ENCODE measurements around the gene CNKSR2.

Gene CNKSR2

DNA sequence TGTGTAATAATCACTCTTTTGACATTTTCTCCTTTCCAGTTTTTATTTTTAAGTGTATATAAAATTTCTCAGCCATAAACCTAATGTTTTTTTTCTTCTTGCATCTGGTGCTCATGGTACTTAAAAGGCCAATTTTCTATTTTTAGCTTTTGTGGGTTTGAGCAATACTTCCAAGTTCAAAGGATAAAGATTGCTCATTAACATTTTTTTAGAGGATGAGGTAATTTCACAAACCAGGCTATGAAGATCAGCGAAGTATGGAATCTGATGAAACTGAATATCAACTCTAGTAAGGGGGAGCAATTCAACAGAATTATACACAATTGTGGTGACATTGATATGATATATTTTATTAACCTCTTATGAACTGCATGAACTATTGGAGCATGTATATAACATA lies 309.7 kb downstream of the CNKSR2 start:
- DNase-seq = no peak

DNA sequence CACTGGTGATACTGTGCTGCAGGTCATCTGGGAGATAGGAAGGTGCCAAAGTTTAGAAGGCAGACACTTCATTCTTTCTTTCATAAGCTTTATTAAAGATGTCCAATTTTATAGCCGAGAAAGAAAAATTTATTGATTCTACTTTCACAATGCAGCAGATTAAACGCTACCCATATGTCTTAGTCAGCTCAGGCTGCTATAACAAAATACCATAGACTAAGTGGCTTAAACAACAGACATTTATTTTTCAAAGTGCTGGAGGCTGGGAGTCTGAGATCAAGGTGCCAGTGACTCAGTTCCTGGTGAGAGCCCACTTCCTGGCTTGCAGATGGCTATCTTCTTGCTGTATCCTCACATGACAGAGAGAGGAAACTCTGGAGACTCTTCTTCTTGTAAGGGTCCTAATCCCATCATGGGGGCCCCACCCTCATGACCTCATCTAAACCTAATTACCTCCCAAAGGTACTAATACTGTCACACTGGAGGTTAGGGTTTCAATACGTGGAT lies 317.3 kb downstream of the CNKSR2 start:
- no peak for DNase-seq

DNA sequence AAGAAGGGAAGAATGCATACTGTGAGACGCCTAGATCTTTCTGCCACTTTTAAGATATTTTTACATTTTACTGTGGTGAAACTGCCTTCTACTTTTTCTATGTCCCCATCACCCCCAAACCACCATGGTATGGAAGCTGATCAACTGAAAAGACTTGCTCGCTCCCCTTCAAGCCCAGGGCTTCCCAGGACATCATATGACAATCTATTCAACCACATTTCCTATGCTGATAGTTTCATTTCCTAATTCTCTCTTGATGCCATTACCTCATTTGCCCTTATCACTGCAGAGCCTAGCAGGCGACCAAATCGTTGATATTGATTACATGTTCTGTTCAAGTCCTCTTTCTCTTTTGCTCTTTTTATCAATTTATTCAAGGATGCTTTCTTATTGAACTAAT lies 324.1 kb downstream of the CNKSR2 start:
- DNase-seq = no peak

DNA sequence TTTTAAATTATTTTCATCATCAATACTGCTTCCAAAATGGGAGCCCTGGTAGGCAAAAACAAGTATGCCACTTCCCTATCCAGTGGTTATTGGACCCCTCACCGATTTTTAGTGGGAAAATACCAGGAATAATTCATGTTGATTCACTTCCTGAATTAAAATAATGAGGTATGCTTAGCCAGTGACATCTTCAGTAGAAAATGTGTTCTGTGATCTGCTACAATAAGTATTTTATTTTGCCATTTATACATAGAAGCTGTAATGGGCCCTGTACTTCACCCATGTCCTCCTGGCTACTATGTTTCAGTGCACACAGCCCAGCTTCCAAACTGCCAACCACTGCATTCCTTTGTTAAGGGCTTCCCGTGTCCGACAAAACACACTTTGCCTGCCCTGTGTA lies 324.9 kb downstream of the CNKSR2 start:
- no peak for DNase-seq

DNA sequence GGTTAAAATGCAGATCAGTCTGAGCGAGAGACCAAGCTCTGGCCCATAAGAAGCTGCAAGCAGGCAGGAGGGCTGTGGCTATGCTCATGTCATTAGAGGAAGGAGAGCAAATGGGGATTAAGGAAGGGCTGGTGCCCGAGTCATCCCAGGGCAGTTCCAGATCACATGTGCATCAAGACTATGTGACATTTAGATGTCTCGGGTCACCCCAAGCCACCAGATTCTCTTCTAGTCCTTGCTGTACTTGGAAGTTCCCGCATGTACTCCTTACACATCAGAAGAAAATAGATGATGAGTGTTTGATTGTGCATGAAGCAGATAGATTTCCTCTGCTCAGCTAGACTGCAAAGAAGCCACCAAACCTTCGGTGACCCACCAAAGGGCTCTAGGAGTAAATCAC lies 326.1 kb downstream of the CNKSR2 start:
- no peak for DNase-seq

DNA sequence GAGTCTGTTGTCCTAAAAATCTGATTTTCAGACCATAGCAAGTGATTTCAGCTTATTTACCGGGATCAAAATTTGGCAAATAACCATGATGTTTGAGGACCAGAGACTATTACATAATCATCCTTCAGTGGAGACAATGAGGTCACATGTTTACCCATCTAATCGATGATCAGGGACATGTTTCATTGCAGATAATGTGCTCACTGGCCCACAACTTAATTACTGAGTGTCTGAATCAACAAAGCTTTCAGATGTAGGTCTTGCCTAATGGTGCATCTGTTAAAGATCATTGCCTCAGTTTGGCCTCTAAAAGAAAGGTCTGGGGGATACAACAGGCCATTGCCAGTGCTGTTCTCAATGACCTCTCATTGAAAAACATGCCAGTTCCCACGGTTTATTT lies 326.7 kb downstream of the CNKSR2 start:
- DNase-seq = no peak

DNA sequence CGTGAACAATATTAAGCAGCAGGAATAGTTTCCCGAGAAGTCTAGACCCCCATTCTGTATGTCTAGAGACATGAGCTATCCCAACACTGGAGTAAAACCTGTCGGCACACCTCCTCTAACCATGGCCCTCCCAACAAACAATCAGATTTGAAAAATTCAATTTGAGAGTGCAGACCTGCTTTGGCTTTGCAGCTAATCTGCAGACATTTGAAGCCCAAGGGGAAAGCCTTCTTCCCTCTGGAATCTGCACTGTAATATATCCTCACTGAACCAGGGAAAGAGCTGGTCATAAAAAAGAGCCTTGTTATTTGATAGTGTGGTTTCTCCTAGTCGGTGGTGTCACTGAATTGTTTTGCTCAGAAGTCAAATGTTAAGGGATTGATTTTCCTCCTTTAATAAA lies 328.5 kb downstream of the CNKSR2 start:
- no peak for DNase-seq

Data from effector CD8-positive, alpha-beta T cell (primary cell).